ENCODE results near the gene WNK4. TPM values are rescaled to one million over a fixed set of nuclear protein-coding genes. Genes with fewer than 3 reads are reported as not detected.

WNK4 gene
- total and polyA plus RNA-seq, 7 donors, result 0.28 to 14.4 (median 13.6) TPM; not detected in 3

- DNase-seq, result no peak
- intact Hi-C loops (cut with DNase I), result no loop called here
- peaks cover 0 to 7% (median 6%) of the 10 kb centered on the region in 4 donors for H3K4me1 ChIP-seq
- H3K4me3 ChIP-seq, result no peak overlapping the region
- H3K9me3 ChIP-seq, result no peaks in the 10 kb centered on the region
- H3K36me3 ChIP-seq, result no peaks in the 10 kb centered on the region
- no peaks in the 10 kb centered on the region for H3K27me3 ChIP-seq
- peak overlapping the region in 1 of 4 donors; percentile 76 for H3K27ac ChIP-seq
- 13 to 58% methylated on average over 2 of the region's 2 CpGs for WGBS, 2 donors
- TF ChIP-seq POLR2A (IDR thresholded peaks at IDR 0.05) (no peak), EP300 (IDR thresholded peaks at IDR 0.05) (no peak), CTCF (IDR thresholded peaks at IDR 0.05) (no peak), POLR2AphosphoS5 (IDR thresholded peaks at IDR 0.05) (no peak)
Measured at GRCh38 chr17:42803074-42803883, 22.9 kb downstream of the WNK4 start.

GRCh38 chr17:42804918-42805367 is 24.5 kb downstream of the WNK4 start:
- intact Hi-C loops (cut with DNase I), result no loop called here
- TF ChIP-seq POLR2AphosphoS5 (IDR thresholded peaks at IDR 0.05), result no peak
- no peak overlapping the region for H3K4me3 ChIP-seq
- no peaks in the 10 kb centered on the region for H3K27me3 ChIP-seq
- peak overlapping the region in 1 of 4 donors; percentile 76 for H3K27ac ChIP-seq
- WGBS, 2 donors, result 27 to 72% methylated on average over 1 of the region's 1 CpG
- no peaks in the 10 kb centered on the region for H3K36me3 ChIP-seq
- H3K9me3 ChIP-seq, result no peaks in the 10 kb centered on the region
- no peak for DNase-seq
- H3K4me1 ChIP-seq, result peaks cover 0 to 13% (median 6%) of the 10 kb centered on the region in 4 donors

- intact Hi-C loops (cut with DNase I), result no loop called here
- TF ChIP-seq EP300 (IDR thresholded peaks at IDR 0.05) (no peak), POLR2AphosphoS5 (IDR thresholded peaks at IDR 0.05) (no peak), CTCF (IDR thresholded peaks at IDR 0.05) (no peak), POLR2A (IDR thresholded peaks at IDR 0.05) (no peak)
- Histone ChIP-seq H3K27me3 (no peaks in the 10 kb centered on the region), H3K4me3 (no peak overlapping the region), H3K27ac (peak overlapping the region in 1 of 4 donors; percentile 76), H3K9me3 (no peaks in the 10 kb centered on the region), H3K4me1 (peaks cover 0 to 13% (median 6%) of the 10 kb centered on the region in 4 donors), H3K36me3 (peaks cover 0 to 13% (median 3%) of the 10 kb centered on the region in 4 donors)
- WGBS, 2 donors, result 20 to 66% methylated on average over 1 of the region's 1 CpG
- DNase-seq, result no peak
Measured at GRCh38 chr17:42806249-42806648, 25.8 kb downstream of the WNK4 start.

GRCh38 chr17:42809250-42809649 is 28.8 kb downstream of the WNK4 start:
- no peaks in the 10 kb centered on the region for H3K9me3 ChIP-seq
- DNase-seq, result peak; percentile 87
- peaks cover 4 to 42% (median 15%) of the 10 kb centered on the region in 4 donors for H3K36me3 ChIP-seq
- peaks cover 0 to 14% (median 6%) of the 10 kb centered on the region in 4 donors for H3K4me1 ChIP-seq
- no peak overlapping the region for H3K4me3 ChIP-seq
- intact Hi-C loops (cut with DNase I), result no loop called here
- H3K27me3 ChIP-seq, result no peaks in the 10 kb centered on the region
- 28 to 61% methylated on average over 3 of the region's 3 CpGs for WGBS, 2 donors
- H3K27ac ChIP-seq, result peak overlapping the region; percentile 51 to 70 (median 57)
- peak in 2 of 4 donors; percentile 32 to 44 for TF ChIP-seq POLR2AphosphoS5 (IDR thresholded peaks at IDR 0.05)
- TF ChIP-seq EP300 (IDR thresholded peaks at IDR 0.05), result no peak
- TF ChIP-seq POLR2A (IDR thresholded peaks at IDR 0.05), result no peak

- Histone ChIP-seq H3K9me3 (no peaks in the 10 kb centered on the region), H3K36me3 (peaks cover 37 to 97% (median 67%) of the 10 kb centered on the region in 4 donors), H3K4me3 (no peak overlapping the region), H3K27ac (peak overlapping the region in 3 of 4 donors; percentile 10 to 25 (median 11)), H3K27me3 (no peaks in the 10 kb centered on the region), H3K4me1 (peaks cover 0 to 10% (median 0%) of the 10 kb centered on the region in 4 donors)
- DNase-seq, result no peak
- no peak for TF ChIP-seq POLR2AphosphoS5 (IDR thresholded peaks at IDR 0.05)
- TF ChIP-seq POLR2A (IDR thresholded peaks at IDR 0.05), result no peak
- no peak for TF ChIP-seq CTCF (IDR thresholded peaks at IDR 0.05)
- no peak for TF ChIP-seq EP300 (IDR thresholded peaks at IDR 0.05)
- intact Hi-C loops (cut with DNase I), result no loop called here
- WGBS, 2 donors, result 68 to 78% methylated on average over 8 of the region's 8 CpGs
Measured at GRCh38 chr17:42814633-42815399, 34.4 kb downstream of the WNK4 start.
